Fibroblast of lung (primary cell): ENCODE measurements around the gene NMNAT2. TPM values are rescaled to one million over a fixed set of nuclear protein-coding genes. Genes with fewer than 3 reads are reported as not detected.

Experiments
- DNase-seq, 2 donors: peaks; one replicate each; pipeline versions ENCODE4 v3.0.0 to v3.0.0-alpha.2; 2010; ENCODE audit warnings: low read depth in 2 of 2
- H2AFZ ChIP-seq: 2 replicates; pipeline ENCODE4 v1.5.1; 2012; ENCODE audit warnings: low read length, control low read depth, inconsistent platforms
- H3K27ac ChIP-seq: 2 replicates; pipeline ENCODE4 v1.5.1; 2011; ENCODE audit warnings: low read length, control low read depth; ENCODE audit not compliant: insufficient read depth
- H3K27me3 ChIP-seq: 2 replicates; pipeline ENCODE4 v1.5.1; 2011; ENCODE audit warnings: mild to moderate bottlenecking, low read length; ENCODE audit not compliant: control insufficient read depth, insufficient read depth
- H3K36me3 ChIP-seq: 2 replicates; pipeline ENCODE4 v1.5.1; 2011; ENCODE audit warnings: low read length; ENCODE audit not compliant: control insufficient read depth, insufficient read depth
- H3K4me1 ChIP-seq: 2 replicates; pipeline ENCODE4 v1.5.1; 2011; ENCODE audit warnings: low read length; ENCODE audit not compliant: control insufficient read depth, insufficient read depth; ENCODE audit errors: extremely low read depth
- H3K4me2 ChIP-seq: 2 replicates; pipeline ENCODE4 v1.5.1; 2011; ENCODE audit warnings: low read length, control low read depth; ENCODE audit not compliant: insufficient read depth; ENCODE audit errors: extremely low read depth
- H3K4me3 ChIP-seq, 4 experiments: fragments of 200-600 bp in 1 of 4; sonication (generic) in 1 of 4; replicated peaks in 1 of 4; 2 replicates each; pipeline ENCODE4 v1.5.1; 2011 to 2016; ENCODE audit warnings: low read length in 4 of 4, low read depth in 3 of 4, mild to moderate bottlenecking in 3 of 4, control low read depth in 2 of 4, inconsistent platforms in 1 of 4, mixed read lengths in 1 of 4; ENCODE audit not compliant: insufficient read depth in 1 of 4; ENCODE audit errors: control extremely low read depth in 1 of 4
- H3K79me2 ChIP-seq: 2 replicates; pipeline ENCODE4 v1.5.1; 2012; ENCODE audit warnings: mild to moderate bottlenecking, low read length, inconsistent platforms; ENCODE audit not compliant: control insufficient read depth, insufficient read depth
- H3K9ac ChIP-seq: 2 replicates; pipeline ENCODE4 v1.5.1; 2011; ENCODE audit warnings: mild to moderate bottlenecking, low read length, control low read depth; ENCODE audit not compliant: insufficient read depth
- H3K9me3 ChIP-seq: 2 replicates; pipeline ENCODE4 v1.5.1; 2012; ENCODE audit warnings: low read depth, low read length; ENCODE audit not compliant: control insufficient read depth, insufficient read depth
- H4K20me1 ChIP-seq: 2 replicates; pipeline ENCODE4 v1.5.1; 2011; ENCODE audit warnings: low read length; ENCODE audit not compliant: control insufficient read depth, insufficient read depth; ENCODE audit errors: extremely low read depth
- EZH2 ChIP-seq: IDR thresholded peaks from 2 replicates; pipeline ENCODE4 v1.5.1; 2012; ENCODE audit warnings: low read length, control low read depth, mild to moderate bottlenecking; ENCODE audit errors: missing control alignments
- polyA plus RNA-seq, 2 donors: library from polyadenylated mRNA; depleted of rRNA in 1 of 2; stranded (reverse) in 1 of 2; unstranded in 1 of 2; fragments of >200 nt; gene quantifications; 2 replicates each; pipeline ENCODE4 v1.2.1, GENCODE V29; 2011 to 2012; ENCODE audit warnings: missing spikeins in 1 of 2
- total RNA-seq: library from RNA; depleted of rRNA; stranded (reverse); fragments of >200 nt; gene quantifications from 2 replicates; pipeline ENCODE4 v1.2.1, GENCODE V29; 2014
- TF ChIP-seq, protein P1 (sequence below), 2 donors: IDR thresholded peaks in 1 of 2; conservative IDR thresholded peaks in 1 of 2; 1 replicate in 1 of 2; 2 replicates in 1 of 2; pipeline ENCODE4 v1.5.1; 2011 to 2012; ENCODE audit warnings: low read length in 2 of 2, control low read depth in 1 of 2, inconsistent platforms in 1 of 2, low read depth in 1 of 2, mild to moderate bottlenecking in 1 of 2

The NMNAT2 gene
- total and polyA plus RNA-seq, 2 donors (not counting 1 experiment from before 2014, with no cell fraction given) = under 0.01 to 0.61 TPM

DNA sequence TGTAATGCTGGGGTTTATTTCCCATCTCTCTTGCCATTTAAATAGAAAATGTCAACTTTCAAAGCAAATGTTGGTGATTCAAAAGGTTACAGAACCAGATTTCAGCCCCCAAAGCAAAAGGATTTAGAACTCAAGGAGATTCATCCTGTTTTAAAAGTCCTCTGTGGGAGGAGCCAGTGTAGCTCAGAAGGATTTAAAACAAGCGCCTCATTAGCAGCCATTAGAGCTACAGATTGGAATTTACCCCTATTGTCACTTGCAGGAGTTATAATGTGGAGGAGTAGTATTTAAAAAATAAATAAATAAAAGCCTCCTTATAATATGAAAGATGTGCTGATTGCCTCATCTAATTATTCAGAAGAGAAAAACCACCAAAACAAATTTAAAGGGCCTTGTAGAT lies 124.3 kb downstream of the NMNAT2 start:
- no peaks in the 10 kb centered on the region for H4K20me1 ChIP-seq
- no peaks in the 10 kb centered on the region for H3K79me2 ChIP-seq
- no peaks in the 10 kb centered on the region for H3K27me3 ChIP-seq
- DNase-seq = no peak
- H2AFZ ChIP-seq = no peak overlapping the region
- no peak overlapping the region for H3K9ac ChIP-seq
- H3K9me3 ChIP-seq = no peaks in the 10 kb centered on the region
- H3K4me3 ChIP-seq = no peak overlapping the region
- no peak for TF ChIP-seq EZH2
- TF ChIP-seq, protein P1, sequence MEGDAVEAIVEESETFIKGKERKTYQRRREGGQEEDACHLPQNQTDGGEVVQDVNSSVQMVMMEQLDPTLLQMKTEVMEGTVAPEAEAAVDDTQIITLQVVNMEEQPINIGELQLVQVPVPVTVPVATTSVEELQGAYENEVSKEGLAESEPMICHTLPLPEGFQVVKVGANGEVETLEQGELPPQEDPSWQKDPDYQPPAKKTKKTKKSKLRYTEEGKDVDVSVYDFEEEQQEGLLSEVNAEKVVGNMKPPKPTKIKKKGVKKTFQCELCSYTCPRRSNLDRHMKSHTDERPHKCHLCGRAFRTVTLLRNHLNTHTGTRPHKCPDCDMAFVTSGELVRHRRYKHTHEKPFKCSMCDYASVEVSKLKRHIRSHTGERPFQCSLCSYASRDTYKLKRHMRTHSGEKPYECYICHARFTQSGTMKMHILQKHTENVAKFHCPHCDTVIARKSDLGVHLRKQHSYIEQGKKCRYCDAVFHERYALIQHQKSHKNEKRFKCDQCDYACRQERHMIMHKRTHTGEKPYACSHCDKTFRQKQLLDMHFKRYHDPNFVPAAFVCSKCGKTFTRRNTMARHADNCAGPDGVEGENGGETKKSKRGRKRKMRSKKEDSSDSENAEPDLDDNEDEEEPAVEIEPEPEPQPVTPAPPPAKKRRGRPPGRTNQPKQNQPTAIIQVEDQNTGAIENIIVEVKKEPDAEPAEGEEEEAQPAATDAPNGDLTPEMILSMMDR (conservative IDR thresholded peaks at IDR 0.05 in 1 of 2, IDR thresholded peaks at IDR 0.05 in 1 of 2; ENCODE audit: low read depth in 1 of 2, low read length in 2 of 2) = no peak
- no peak overlapping the region for H3K4me2 ChIP-seq
- no peaks in the 10 kb centered on the region for H3K36me3 ChIP-seq
- no peak overlapping the region for H3K27ac ChIP-seq
- peaks cover 3% of the 10 kb centered on the region for H3K4me1 ChIP-seq

DNA sequence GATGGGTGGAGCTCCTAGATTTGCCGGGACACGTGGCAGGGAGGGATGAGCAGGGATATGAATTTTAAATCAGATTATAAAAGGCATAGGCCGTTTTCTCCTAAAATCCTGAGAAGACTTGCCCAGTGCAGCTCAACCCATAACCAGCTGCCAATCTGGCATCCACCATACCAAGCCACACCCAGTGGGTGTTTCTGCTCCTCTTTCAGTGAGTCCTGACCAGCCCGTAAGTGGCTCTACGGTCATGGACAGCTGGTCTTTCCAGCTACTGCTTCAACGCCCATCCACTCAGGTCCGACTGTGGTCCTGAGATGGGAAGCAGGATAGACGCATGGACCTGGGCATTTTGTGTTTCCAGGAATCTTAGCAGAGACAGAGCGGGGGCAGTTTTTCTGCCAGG lies 124.9 kb downstream of the NMNAT2 start:
- H3K4me3 ChIP-seq = no peak overlapping the region
- TF ChIP-seq EZH2 = no peak
- TF ChIP-seq, protein P1 (conservative IDR thresholded peaks at IDR 0.05 in 1 of 2, IDR thresholded peaks at IDR 0.05 in 1 of 2; ENCODE audit: low read depth in 1 of 2, low read length in 2 of 2) = no peak
- H3K27ac ChIP-seq = no peak overlapping the region
- no peak overlapping the region for H3K4me2 ChIP-seq
- no peak for DNase-seq
- no peaks in the 10 kb centered on the region for H3K27me3 ChIP-seq
- no peaks in the 10 kb centered on the region for H3K79me2 ChIP-seq
- no peak overlapping the region for H2AFZ ChIP-seq
- no peaks in the 10 kb centered on the region for H3K36me3 ChIP-seq
- no peaks in the 10 kb centered on the region for H3K9me3 ChIP-seq
- H3K9ac ChIP-seq = no peak overlapping the region
- H3K4me1 ChIP-seq = peaks cover 3% of the 10 kb centered on the region
- no peaks in the 10 kb centered on the region for H4K20me1 ChIP-seq

DNA sequence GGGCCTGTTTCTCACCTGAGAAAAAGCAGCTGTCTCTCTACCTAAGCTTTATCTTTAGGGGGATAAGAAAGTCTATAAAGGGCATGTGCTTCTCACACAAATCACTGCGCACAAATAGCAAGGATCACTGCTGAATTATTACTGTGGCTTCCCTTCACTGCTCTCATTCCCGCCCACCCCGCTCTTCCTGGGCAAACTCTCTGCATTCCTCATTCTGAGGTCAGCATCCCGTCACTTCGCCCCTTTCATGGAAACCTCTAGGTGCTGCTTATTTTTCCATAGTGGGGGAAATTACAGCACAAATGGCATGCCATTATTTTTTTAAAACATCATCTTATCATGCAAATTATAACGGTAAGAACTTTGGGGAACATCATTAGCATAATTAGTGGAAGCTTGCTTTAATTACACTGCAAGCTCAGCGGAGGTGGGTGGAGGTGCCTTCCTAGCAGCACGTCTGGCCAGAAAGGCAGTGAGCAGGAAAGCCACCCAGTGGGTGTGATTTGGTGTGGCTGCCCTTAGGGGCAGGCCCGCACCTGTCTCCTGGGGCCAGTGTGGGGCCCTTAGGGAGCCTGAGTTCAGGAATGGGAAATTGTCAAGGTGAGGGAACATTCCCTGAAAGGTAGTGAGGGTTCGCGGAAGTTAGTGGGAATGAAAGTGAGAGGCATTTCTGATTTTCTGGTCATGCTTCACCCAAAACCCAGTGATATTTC lies 126.2 kb downstream of the NMNAT2 start:
- Histone ChIP-seq H3K4me1 (peaks cover 3% of the 10 kb centered on the region), H3K9ac (no peak overlapping the region), H3K9me3 (no peaks in the 10 kb centered on the region), H3K36me3 (no peaks in the 10 kb centered on the region), H3K27ac (no peak overlapping the region), H3K27me3 (no peaks in the 10 kb centered on the region), H4K20me1 (no peaks in the 10 kb centered on the region), H2AFZ (no peak overlapping the region), H3K4me3 (no peak overlapping the region), H3K79me2 (no peaks in the 10 kb centered on the region), H3K4me2 (no peak overlapping the region)
- DNase-seq = peak; percentile 29 to 91
- TF ChIP-seq, protein P1 (conservative IDR thresholded peaks at IDR 0.05 in 1 of 2, IDR thresholded peaks at IDR 0.05 in 1 of 2; ENCODE audit: low read depth in 1 of 2, low read length in 2 of 2) = no peak
- no peak for TF ChIP-seq EZH2
